K562 (cell line): Measurements from ENCODE around the gene LIPT1. TPM values are rescaled to one million over a fixed set of nuclear protein-coding genes. Genes with fewer than 3 reads are reported as not detected.

ENCODE experiments used
- ATAC-seq: fragments of 200-7000 bp; cut with Tn5 transposase; 3 replicates; pipeline ENCODE4 v1.9.1; 2020; ENCODE audit warnings: moderate library complexity
- BruUV-seq: library from RNA; stranded (reverse); fragments of 400-500 nt; replicated peaks from 2 replicates; lab custom pipeline; 2021; lab: Mats Ljungman, UMichigan
- CTCF ChIA-PET: fragments of 300-600 bp; formaldehyde crosslinking; extraction: SDS; loops from one replicate; lab custom pipeline; 2021; ENCODE audit warnings: low intra/inter-chr PET ratio; lab: Yijun Ruan, JAX
- POLR2A ChIA-PET: fragments of 300-600, 350-650 bp; sonication (Branson Sonifier 250); formaldehyde crosslinking; extraction: SDS; loops from one replicate; lab custom pipeline; 2021; ENCODE audit warnings: antibody characterized with exemption, inconsistent platforms; lab: Yijun Ruan, JAX
- DNase-seq, 4 experiments: peaks; one replicate each; pipeline versions ENCODE4 v3.0.0 to v3.0.0-alpha.2; 2011 to 2018; ENCODE audit warnings: low spot score in 3 of 4, mixed read lengths in 3 of 4; ENCODE audit errors: extremely low read depth in 1 of 4
- FAIRE-seq: peaks from 2 replicates; lab custom pipeline; 2011; peaks lifted over from hg19 to GRCh38; lab: Jason Lieb, UNC
- H2AFZ ChIP-seq: 2 replicates; pipeline ENCODE4 v1.6.0; 2011; ENCODE audit warnings: low read depth, low read length, control low read depth, inconsistent platforms
- H3K27ac ChIP-seq: fragments of 200-600 bp; 3 replicates; pipeline ENCODE4 v1.8.0; 2011; ENCODE audit warnings: low read depth, mild to moderate bottlenecking, control low read depth, inconsistent platforms, low read length, moderate library complexity, mixed read lengths; ENCODE audit errors: extremely low read depth
- H3K27me3 ChIP-seq, 2 experiments: fragments of 300-600 bp in 1 of 2; 2 replicates in 1 of 2; 3 replicates in 1 of 2; pipeline versions ENCODE4 v1.6.0 to v1.8.0; 2011; ENCODE audit warnings: inconsistent platforms in 2 of 2, low read length in 2 of 2, mild to moderate bottlenecking in 1 of 2, mixed read lengths in 1 of 2, moderate library complexity in 1 of 2; ENCODE audit not compliant: control insufficient read depth in 2 of 2, insufficient read depth in 2 of 2
- H3K36me3 ChIP-seq: fragments of 300-600 bp; 3 replicates; pipeline ENCODE4 v1.8.0; 2011; ENCODE audit warnings: mild to moderate bottlenecking, low read length, inconsistent platforms; ENCODE audit not compliant: control insufficient read depth, insufficient read depth
- H3K4me1 ChIP-seq, 2 experiments: fragments of 200-600 bp in 1 of 2; replicated peaks in 1 of 2; 2 replicates in 1 of 2; 3 replicates in 1 of 2; pipeline versions ENCODE4 v1.5.1 to v1.8.0; 2011; ENCODE audit warnings: inconsistent platforms in 2 of 2, low read length in 2 of 2, mild to moderate bottlenecking in 1 of 2, mixed read lengths in 1 of 2, moderate library complexity in 1 of 2; ENCODE audit not compliant: control insufficient read depth in 2 of 2, insufficient read depth in 2 of 2
- H3K4me2 ChIP-seq: 2 replicates; pipeline ENCODE4 v1.6.1; 2011; ENCODE audit warnings: low read length, control low read depth, inconsistent platforms, mixed read lengths; ENCODE audit not compliant: insufficient read depth
- H3K4me3 ChIP-seq: fragments of 200-600 bp; sonication (generic), shearing (Covaris generic); 2 replicates; pipeline ENCODE4 v1.5.1; 2016; ENCODE audit warnings: control low read depth, inconsistent platforms
- H3K79me2 ChIP-seq: fragments of 200-600 bp; 3 replicates; pipeline ENCODE4 v1.8.0; 2011; ENCODE audit warnings: low read length, inconsistent platforms; ENCODE audit not compliant: control insufficient read depth, insufficient read depth
- H3K9ac ChIP-seq, 2 experiments: 2 replicates each; pipeline versions ENCODE4 v1.6.0 to v1.6.1; 2011; ENCODE audit warnings: low read depth in 2 of 2, low read length in 2 of 2, control low read depth in 1 of 2, inconsistent platforms in 1 of 2, mild to moderate bottlenecking in 1 of 2, mixed read lengths in 1 of 2; ENCODE audit not compliant: insufficient read depth in 1 of 2
- H3K9me1 ChIP-seq: one replicate; pipeline ENCODE4 v1.6.0; 2011; ENCODE audit warnings: inconsistent platforms, mild to moderate bottlenecking, low read length, moderate library complexity; ENCODE audit not compliant: control insufficient read depth, insufficient read depth
- H3K9me3 ChIP-seq: replicated peaks from 2 replicates; pipeline ENCODE4 v1.5.1; 2011; ENCODE audit warnings: low read depth, low read length, inconsistent platforms; ENCODE audit not compliant: control insufficient read depth, insufficient read depth
- H4K20me1 ChIP-seq: replicated peaks from 2 replicates; pipeline ENCODE4 v1.6.1; 2011; ENCODE audit warnings: low read length, inconsistent platforms, mixed read lengths; ENCODE audit not compliant: control insufficient read depth, insufficient read depth
- COPS2 ChIP-seq: fragments of 450-650 bp; conservative IDR thresholded peaks from 2 replicates; pipeline ENCODE4 v1.6.1; 2016; ENCODE audit warnings: mild to moderate bottlenecking, moderate library complexity
- E2F4 ChIP-seq: sonication (generic); formaldehyde crosslinking; IDR thresholded peaks from 2 replicates; pipeline ENCODE4 v1.8.0; 2022; ENCODE audit warnings: mild to moderate bottlenecking, low read depth, missing genetic modification reagents
- FOS ChIP-seq: IDR thresholded peaks from 3 replicates; pipeline ENCODE4 v1.6.1; 2011; ENCODE audit not compliant: insufficient read length; ENCODE audit errors: extremely low read depth
- HOMEZ ChIP-seq: fragments of 250-450 bp; sonication (Bioruptor Pico); IDR thresholded peaks from 2 replicates; pipeline ENCODE4 v1.4.0; 2020; ENCODE audit warnings: mild to moderate bottlenecking, moderate library complexity
- NKRF ChIP-seq: fragments of 450-650 bp; IDR thresholded peaks from 2 replicates; pipeline ENCODE4 v1.6.1; 2016; ENCODE audit warnings: borderline replicate concordance
- PHF21A ChIP-seq: fragments of 450-650 bp; IDR thresholded peaks from 2 replicates; pipeline ENCODE4 v1.6.1; 2017; ENCODE audit warnings: low read depth, borderline replicate concordance
- PKNOX1 ChIP-seq: fragments of 450-650 bp; IDR thresholded peaks from 2 replicates; pipeline ENCODE4 v1.6.1; 2016
- PTBP1 ChIP-seq: fragments of 200-400 bp; formaldehyde crosslinking; IDR thresholded peaks from 2 replicates; pipeline ENCODE4 v1.6.1; 2017; ENCODE audit warnings: low read depth, low read length
- STAG1 ChIP-seq: sonication (generic); formaldehyde crosslinking; IDR thresholded peaks from 2 replicates; pipeline ENCODE4 v1.5.0; 2020; ENCODE audit warnings: missing genetic modification reagents, borderline replicate concordance
- ZBTB11 ChIP-seq, 3 experiments: fragments of 200-800 bp in 1 of 3; fragments of 250-450 bp in 1 of 3; fragments of 450-650 bp in 1 of 3; sonication (Bioruptor Pico) in 1 of 3; sonication (Bioruptor generic) in 1 of 3; formaldehyde crosslinking in 1 of 3; IDR thresholded peaks; 2 replicates each; pipeline versions ENCODE4 v1.6.1 to v1.8.0; 2016 to 2022; ENCODE audit warnings: mild to moderate bottlenecking in 2 of 3, missing genetic modification characterization in 2 of 3, missing compliant biosample characterization in 1 of 3, moderate library complexity in 1 of 3
- ZNF583 ChIP-seq: fragments of 250-450 bp; sonication (Bioruptor Pico); IDR thresholded peaks from 2 replicates; pipeline ENCODE4 v1.4.0; 2020
- ZNF584 ChIP-seq: fragments of 200-800 bp; sonication (Bioruptor generic); IDR thresholded peaks from 2 replicates; pipeline ENCODE4 v1.6.1; 2016; ENCODE audit warnings: low read depth, mild to moderate bottlenecking, missing genetic modification characterization, missing compliant biosample characterization
- in situ Hi-C: fragments of 300-500 bp; cut with MboI; formaldehyde crosslinking; loops from 4 replicates; pipeline ENCODE4 v1.15.0; 2018; ENCODE audit warnings: inconsistent platforms, mixed read lengths
- intact Hi-C: fragments of 100-400 bp; cut with micrococcal nuclease; formaldehyde crosslinking; loops from 2 replicates; pipeline ENCODE4 v1.14.2; 2022
- polyA plus RNA-seq, 8 experiments: library from polyadenylated mRNA; depleted of rRNA in 4 of 8; stranded (reverse) in 5 of 8; unstranded in 3 of 8; fragments of >200 nt; fragmentation: Nextera tagmentation in 2 of 8; fragmentation: Illumina TruSeq in 1 of 8; extraction: Ambion mirVana in 2 of 8; extraction: Trizol in 1 of 8; gene quantifications; 2 replicates each; pipeline versions ENCODE4 v1.2.1 to v1.2.3, GENCODE V29; 2011 to 2014; ENCODE audit warnings: inconsistent platforms in 1 of 8, missing spikeins in 1 of 8
- total RNA-seq, 7 experiments: library from RNA; depleted of rRNA in 6 of 7; stranded (reverse); fragments of >200 nt in 6 of 7; fragmentation: Illumina TruSeq in 2 of 7; extraction: Trizol in 2 of 7; gene quantifications; 2 replicates each; pipeline versions ENCODE4 v1.2.1 to v1.2.3, GENCODE V29; 2011 to 2021; ENCODE audit warnings: low replicate concordance in 1 of 7

LIPT1 gene
- total and polyA plus RNA-seq, 9 of the 15 experiments (the other 6 are each of a cell fraction or from before 2014, with no cell fraction given) = 6.4 to 18.3 (median 11.6) TPM

- TF ChIP-seq STAG1 (CRISPR knock-in tag) (no peak), FOS (no peak)
Observed at GRCh38 chr2:99184811-99185210, 30.0 kb downstream of the LIPT1 start (continued).

- H4K20me1 ChIP-seq = no peaks in the 10 kb centered on the region
- H3K4me2 ChIP-seq = no peak overlapping the region
- no peaks in the 10 kb centered on the region for H3K9me3 ChIP-seq
- ChIA-PET POLR2A (no interaction called here), CTCF (no interaction called here)
- no peak overlapping the region for H3K9ac ChIP-seq
- FAIRE-seq (no peak), DNase-seq (no peak), ATAC-seq (no peak)
- peaks cover 0 to 10% of the 10 kb centered on the region in 2 experiments; a peak in 4 of 5 replicates for H3K4me1 ChIP-seq
- intact Hi-C loops = no loop called here
- no peak overlapping the region for H2AFZ ChIP-seq
- no peak overlapping the region for H3K27ac ChIP-seq
- peaks cover 74% of the 10 kb centered on the region for H3K36me3 ChIP-seq
- BruUV-seq = no TSS peak
- H3K27me3 ChIP-seq = no peaks in the 10 kb centered on the region
- peaks cover 80% of the 10 kb centered on the region for H3K79me2 ChIP-seq
- peaks cover 5% of the 10 kb centered on the region for H3K9me1 ChIP-seq
- no peak overlapping the region for H3K4me3 ChIP-seq
- in situ Hi-C loops = no loop called here
- TF ChIP-seq NKRF (no peak), COPS2 (no peak), ZBTB11 (CRISPR knock-in tag; IDR thresholded peaks at IDR 0.05) (no peak), E2F4 (no peak), HOMEZ (CRISPR knock-in tag) (no peak), PKNOX1 (no peak), PTBP1 (no peak), ZNF583 (no peak), ZNF584 (no peak), PHF21A (no peak)
Observed at GRCh38 chr2:99187011-99187410, 32.2 kb downstream of the LIPT1 start.
